Erythroblast (primary cell): ENCODE results near the gene BSND.

ENCODE experiments used
- GATA1 ChIP-seq: IDR thresholded peaks from 2 replicates; pipeline ENCODE4 v1.6.1; 2011; ENCODE audit warnings: low read depth, mild to moderate bottlenecking, control low read depth, low read length, moderate library complexity
- POLR2A ChIP-seq: IDR thresholded peaks from 2 replicates; pipeline ENCODE4 v1.6.1; 2011; ENCODE audit warnings: mild to moderate bottlenecking, low read length

- TF ChIP-seq POLR2A (no peak), GATA1 (no peak)
Measured at GRCh38 chr1:55046871-55047270, 48.1 kb downstream of the BSND start.
